ENCODE results near the gene DERA.
"Not testable (repeated sequence)": the region's sequence is repeated elsewhere in the genome, so short reads cannot be mapped to it uniquely, and the experiment has no call there.

Gene DERA

DNA sequence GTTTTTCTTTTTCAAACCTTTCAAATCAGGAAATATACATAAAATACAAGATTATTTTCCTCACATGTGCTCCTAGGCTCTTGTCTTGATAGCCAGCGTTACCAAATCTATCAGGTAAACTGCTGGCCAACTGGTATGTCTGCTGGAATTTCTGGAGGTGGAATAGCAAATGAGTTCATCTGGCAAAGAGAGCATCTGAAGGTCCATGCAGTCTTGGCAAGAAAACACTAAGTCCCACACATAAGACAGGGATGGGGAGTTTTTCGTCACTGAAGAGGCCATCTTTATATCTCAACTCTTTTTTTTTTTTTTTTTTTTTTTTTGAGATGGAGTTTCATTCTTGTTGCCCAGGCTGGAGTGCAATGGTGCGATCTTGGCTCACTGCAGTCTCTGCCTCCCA lies 60.1 kb downstream of the DERA start:
- no peak for FAIRE-seq

DNA sequence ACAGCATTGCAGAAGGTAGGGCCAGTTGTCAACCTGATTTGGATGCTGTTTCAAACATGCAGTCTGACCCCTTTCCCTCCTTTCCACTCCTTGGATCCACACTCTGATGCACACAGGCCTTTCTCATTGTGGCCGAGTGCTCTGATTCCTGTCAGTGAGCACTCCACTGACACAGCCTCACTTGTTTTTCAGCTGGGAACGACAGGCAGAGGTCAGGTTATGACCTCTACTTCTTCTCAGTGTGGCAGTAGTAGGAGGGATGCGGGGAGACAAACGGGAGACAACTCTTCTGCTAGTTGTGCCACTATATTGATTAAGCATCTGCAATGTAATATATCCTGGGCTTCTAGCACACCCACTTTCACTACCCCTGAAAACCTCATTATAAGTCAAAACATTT lies 61.8 kb downstream of the DERA start:
- FAIRE-seq = no peak

DNA sequence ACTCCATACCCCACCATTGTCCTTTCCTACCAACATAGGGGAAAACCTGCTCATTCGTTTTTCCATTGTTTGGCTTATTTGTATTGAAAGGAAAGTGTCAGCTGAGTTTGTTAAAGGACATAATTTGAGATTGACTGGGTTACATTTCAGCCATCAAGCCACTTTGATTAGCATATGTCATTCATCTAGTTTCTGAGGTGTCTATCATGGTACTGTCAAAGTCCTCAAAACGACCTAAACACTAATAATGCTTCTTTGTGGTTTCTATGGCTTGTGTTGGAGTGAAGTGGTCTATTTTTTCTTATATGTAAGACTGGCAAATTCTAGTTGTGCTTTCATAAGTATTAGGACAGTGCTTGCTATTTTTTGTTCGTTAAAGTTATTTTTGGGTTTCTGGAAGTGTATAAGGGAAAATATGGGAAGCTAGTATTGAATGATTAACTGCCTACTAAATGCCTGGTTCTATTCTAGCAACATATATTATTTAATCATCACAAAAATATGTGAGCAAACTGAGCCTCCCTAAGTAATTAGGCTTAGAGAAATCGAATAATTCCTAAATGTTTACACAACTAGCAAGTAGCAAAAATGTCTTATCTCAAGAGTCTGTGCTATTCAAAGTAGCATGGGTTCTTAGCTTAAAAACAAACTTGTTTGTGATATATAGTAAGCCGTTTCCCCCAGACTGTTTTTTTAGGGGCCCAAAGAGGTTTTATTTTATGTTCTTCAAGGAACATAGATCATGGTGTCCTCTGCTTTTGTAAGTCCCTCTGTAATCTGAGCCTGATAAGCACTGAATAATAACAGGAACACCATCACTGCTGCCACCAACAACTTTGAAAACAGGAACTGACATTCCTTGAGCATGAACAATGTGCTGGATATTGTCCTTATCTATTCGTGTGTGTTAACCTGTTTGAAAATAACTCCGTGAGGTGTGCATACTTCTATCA lies 67.1 kb downstream of the DERA start:
- no peak for FAIRE-seq

DNA sequence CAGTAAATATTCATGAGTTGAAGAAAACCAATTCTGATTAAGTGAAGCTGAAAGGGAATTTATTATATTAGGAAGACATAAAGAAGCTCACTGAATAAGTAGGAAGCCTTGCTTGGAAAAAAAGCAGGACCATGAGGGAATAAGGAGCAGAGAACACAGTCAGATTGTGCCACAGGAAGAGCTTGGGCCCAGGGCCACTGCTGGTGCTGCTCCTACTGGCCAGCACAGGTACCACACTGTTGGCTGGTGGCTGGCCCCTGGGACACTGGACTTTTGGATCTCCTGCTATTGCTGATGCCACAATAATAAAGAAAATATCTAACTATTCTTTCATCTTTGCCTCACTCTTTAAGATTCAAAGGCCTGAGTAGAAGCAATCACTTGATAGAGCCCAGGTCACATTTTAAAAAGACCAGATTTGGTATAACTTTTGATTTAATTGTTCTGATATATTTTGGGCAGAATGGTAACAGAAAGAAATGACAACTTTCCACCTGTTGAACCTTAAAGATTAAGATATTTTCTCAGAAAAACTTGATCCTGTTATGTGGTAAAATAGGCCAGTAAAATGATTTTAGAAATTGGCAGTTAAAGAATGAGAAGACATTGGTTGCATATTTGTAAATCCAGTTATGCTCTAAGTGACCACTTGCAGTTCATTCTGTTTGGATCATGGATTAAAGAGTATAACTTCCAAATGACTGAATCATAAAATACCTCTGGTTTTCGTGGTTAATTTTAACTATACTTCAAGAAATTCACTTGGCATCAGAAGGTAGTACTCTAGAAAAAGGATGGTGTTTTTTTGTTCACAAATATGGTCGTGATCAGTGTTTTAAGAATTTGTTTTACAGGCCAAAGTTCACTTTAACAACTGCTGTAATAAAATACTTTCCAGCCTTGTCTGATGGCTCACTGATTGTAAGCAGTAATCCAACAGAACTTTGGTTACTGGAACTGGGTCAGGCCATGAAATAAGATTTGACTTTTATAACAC lies 68.3 kb downstream of the DERA start:
- FAIRE-seq = no peak

DNA sequence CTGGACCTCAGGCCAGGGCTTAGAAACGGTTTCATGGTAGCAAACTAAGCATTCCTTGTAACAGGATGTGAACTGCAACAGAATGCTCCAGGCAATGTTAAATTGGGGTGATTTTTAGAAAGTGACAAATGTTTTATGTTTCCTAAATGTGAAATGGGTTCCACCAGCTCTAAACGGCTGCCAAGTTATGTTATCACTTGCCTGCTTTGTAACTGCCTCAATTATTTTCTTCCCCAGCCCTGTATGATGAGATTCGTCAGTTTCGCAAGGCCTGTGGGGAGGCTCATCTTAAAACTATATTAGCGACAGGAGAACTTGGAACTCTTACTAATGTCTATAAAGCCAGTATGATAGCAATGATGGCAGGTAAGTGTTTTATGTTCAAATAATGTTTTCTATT lies 70.9 kb downstream of the DERA start:
- FAIRE-seq = no peak

DNA sequence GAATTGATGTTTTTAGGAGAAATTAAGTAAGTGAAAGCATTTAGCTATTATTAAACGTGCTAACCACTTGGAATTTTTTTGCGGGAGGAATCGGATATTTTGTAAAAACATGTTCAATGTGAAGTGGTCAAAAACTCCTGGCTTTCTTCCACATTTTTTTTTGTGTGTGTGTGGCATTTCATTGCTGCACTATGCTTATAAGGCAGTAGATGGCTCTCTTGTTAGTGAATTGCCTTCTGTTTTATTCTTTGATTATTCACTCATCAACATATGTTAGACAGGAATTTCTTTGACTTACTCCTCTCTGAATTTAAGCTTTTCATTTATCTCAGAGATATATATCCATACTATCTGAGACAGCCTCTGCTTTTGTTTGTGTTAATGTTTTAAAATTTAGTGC lies 71.3 kb downstream of the DERA start:
- FAIRE-seq = no peak

DNA sequence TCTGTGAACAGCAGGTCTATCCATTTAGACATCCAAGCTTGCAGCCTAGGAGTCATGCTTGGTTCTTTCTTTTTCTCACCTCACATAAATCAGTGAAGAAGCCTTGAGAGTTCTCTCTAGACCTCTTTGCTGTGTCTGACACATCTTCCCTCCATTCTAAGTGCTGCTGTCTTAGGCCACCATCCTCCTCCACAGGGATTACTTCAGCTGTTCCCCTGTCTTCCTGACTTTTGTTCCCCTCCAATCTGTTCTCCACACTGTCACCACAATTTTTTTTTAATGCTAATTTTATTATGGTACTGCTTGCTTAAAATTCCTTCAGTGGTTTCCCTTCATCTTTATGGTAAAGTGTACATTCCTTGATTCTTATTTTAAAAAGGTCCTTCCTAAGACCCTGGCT lies 71.8 kb downstream of the DERA start:
- FAIRE-seq = no peak

DNA sequence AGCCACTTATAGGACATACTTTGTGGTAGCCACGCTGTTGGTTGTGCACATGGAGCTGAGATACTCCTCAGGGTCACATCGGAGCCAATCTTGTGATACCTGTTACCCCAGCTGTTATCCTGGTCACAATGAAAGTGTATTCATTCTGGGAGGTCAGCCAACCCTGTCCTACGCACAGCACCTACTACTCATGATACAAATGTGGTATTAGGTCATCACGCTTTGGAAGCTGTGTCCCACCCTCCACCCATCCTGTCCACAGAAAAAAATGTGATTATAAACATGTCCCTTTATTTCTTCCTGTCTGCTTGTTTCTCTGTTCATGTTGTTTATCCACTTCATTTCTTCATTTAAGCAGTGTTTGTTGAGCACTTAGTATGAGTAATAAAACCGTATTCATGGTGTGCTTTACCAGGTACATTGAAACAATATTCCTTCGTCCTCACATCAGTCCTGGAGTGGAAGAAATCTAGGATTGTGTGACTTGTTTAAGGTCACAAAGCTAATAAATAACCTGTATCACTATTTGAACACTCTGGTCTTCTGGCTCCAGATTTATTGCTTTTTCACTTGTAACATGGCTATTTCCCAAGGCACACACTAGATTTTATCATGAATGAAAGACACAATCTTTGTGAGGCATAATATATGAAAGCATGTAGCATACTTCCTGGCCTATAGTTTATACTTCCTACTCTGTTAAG lies 73.1 kb downstream of the DERA start:
- FAIRE-seq = no peak

DNA sequence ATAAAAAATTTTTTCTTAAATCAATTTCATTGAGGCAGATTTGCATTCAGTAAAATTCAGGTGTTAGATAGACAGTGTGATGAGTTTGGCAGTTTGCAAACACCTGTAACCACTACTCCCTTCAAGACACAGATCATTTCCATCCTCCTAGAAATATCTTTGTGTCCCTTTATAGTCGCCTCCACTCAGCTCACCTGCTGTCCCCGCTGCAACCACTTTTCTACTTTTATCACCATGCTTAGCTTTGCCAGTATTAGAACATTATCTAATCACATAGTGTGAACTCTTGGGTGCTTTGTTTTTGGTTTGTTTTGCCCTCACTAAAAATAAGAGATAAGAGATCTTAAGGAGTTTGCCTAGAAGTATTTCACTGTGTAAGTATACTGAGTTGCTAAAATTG lies 73.8 kb downstream of the DERA start:
- no peak for FAIRE-seq

DNA sequence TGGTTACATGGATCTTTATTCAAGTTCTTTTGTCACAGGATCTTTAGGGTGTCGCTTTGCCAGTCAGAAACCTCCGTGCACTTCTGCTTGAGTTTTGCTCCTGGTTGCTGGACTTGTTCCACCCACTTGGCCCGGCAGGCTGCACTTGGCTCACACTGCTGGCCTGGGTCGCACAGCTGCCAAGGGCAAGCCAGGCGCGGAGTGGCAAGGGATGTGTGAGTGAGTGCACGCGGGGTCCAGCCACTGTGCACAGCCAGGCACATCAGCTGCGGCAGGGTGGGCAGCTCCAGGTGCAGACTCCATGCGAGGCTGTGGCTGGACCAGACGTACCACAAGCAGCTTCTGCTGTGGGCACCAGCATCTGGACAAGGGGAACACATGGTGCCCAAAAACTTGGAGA lies 76.6 kb downstream of the DERA start:
- no peak for FAIRE-seq

DNA sequence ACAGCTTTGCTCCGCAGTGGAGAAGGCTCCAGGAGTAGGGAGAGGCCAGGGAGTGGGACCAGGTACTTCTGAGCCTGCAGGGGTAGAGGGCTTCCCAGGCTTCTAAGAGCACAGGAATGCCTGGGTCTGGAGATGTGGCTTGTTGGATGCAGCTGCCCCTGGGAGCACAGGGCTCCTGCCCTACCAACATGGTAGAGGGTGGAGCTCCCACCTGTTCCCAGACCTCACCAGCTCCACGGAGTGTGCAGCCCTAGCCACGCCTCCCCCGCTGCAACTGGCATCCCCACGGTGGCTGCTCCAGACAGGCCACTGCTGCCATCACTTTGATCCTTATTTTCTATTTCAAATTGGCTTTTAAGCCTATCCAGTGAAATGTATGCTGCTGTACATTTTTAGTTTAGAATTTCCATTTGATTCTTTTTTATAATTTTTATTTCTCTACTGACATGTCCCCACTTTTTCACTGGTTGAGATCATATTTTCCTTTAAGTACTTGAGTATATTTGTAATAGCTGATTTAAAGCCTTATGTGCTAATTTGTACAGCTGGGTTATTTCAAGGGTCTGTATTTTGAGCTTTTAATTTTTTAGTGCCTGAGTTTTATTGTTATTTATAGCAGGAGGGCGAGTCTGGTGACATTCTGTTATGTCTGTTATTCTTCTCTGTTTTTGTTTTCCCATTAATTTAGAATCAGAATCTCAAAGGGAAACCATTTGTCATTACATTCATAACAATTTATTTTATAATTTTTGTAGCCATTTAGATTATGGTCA lies 78.0 kb downstream of the DERA start:
- peak; percentile 96 for FAIRE-seq

DNA sequence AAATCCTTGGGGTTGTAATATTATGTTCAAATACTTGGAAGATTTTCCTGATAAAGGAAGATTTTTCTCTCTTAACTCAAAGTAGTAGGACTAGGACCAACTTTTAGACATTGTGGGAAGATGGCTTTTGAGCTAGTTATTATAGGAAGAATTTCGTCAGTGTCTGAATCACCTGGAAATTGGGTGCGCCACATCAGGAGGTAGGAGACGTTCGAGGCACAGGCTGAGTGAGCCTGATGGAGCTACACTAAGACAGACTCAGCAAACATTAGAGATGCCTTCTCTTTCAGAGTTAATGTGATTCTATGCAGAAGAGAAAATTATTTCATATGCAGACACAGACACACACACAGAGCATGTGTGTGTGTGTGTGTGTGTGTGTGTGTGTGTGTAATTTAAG lies 84.7 kb downstream of the DERA start:
- no peak for FAIRE-seq

DNA sequence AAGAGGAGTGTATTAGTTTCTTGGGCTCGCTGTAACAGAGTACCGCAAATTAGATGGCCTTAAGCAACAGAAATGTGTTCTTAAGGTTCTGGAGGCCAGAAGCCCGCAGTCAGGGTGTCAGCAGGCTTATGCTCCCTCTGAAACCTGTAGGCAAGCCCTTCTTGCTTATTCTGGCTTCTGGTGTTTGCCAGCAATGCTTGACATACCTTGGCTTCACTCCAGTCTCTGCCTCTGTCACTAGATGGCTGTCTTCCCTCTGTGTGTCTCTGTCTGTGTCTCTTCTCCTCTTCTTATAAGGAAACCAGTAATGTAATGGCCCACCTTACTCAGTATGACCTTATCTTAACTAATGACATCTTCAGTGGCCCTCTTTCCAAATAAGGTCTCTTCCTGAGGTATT lies 85.1 kb downstream of the DERA start:
- no peak for FAIRE-seq

DNA sequence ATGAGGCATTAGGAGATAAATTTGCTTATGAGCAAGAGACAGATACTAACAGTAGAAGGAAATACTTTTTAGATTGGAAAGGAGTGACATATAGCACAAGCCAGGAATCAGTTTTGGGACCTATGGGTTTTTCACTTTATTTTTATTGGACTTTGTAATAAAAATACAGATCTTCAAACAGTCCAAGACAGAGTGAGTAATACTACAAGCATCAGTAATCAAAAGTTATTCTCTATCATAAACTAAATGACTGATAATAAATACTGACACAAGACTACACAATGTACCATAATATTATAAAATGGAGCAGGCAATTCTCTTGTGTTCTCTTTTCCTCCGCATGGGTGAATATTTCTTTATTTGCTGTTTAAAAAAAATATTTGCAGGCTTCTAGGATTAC lies 85.8 kb downstream of the DERA start:
- FAIRE-seq = peak; percentile 50

DNA sequence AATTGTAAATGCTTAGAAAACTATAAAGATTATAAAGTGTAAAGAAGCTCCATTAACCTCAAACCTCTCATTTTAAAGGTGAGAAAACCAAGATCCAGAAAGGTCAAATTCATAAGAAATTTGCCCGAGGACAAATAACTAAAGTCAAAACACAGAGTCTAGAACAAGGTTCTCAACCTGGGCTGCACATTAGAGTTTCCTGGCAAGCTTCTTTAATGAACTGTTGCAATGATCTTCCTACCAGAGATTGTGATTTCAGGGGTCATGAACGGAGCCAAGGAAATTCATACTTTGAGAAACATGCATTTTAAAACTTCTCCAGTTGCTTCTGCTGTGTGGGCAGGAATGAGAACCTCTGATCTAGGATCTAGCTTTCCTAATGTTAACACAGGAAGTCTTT lies 86.8 kb downstream of the DERA start:
- no peak for FAIRE-seq

DNA sequence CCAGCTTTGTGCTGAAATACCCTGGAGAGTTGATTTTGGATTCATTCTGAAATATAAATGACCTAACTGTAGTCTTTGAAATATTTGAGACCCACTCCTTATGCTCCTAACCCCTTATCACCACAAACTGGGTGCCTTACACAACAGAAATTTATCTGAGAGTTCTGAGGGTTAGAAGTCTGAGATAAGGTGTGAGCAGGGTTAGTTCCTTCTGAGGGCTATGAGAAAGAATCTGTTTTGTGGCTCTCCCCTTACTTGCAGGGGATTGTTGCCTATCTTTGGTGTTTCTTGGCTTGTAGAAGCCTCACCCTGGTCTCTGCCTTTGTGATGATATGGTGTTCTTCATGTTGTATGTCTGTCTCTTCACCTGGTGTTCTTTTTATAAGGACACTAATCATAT lies 91.7 kb downstream of the DERA start:
- FAIRE-seq = no peak

DNA sequence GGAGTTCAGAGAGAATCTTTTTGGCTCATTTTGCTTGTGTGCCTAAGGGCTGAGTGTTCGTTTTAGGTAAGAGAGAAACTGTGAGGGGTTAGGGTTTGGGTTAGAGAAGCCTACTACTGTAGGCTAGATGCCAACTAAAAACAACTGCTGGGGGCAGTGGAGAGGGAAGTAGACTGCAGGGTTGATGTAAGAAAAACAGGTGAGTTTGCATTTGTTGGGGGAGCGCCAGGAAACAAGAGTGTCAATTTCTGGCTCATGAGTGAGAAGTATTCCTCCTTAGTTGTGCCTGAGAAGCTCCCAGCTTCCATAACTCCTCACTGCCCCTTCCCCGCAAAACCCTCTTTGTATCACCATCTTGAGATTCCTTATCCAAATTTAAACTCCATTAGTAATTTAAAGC lies 92.3 kb downstream of the DERA start:
- FAIRE-seq = no peak

DNA sequence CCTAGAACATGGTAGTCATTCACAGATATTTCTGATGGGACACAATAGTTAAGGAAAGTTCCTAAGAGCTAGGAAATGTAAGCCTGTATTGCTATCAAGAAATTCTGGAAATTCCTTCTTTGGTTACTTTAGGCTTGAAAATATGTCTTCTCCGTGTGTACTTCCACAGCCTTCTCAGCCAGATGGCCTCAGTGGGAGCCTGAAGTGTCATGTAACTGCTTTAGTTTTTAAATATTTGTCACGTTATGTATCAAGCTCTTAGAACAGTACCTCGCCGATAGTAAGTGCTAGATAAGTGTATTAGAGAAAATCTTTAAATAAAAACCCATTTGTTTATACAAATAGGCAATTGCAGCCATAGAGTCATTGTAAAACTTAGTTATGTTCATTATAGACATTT lies 95.6 kb downstream of the DERA start:
- no peak for FAIRE-seq

DNA sequence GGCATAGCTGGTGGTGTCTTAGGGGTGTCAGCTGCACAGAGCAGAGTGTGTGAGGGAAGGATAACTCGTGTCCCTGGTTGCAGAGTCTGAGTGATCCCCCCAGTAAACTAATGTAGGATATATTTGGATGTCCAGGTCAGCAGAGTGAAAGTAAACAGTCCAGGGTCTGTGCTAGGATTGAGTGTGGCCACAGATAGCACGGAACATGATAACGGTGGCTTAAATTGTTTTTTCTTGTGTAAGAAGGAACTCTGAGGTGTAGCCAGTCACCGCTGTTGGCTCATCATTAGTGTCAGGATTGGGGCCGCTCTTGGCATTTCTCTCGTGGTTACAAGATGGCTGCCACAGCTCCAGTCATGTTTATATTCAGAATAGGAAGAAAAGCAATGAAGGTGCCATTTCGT lies 97.3 kb downstream of the DERA start:
- no peak for FAIRE-seq

DNA sequence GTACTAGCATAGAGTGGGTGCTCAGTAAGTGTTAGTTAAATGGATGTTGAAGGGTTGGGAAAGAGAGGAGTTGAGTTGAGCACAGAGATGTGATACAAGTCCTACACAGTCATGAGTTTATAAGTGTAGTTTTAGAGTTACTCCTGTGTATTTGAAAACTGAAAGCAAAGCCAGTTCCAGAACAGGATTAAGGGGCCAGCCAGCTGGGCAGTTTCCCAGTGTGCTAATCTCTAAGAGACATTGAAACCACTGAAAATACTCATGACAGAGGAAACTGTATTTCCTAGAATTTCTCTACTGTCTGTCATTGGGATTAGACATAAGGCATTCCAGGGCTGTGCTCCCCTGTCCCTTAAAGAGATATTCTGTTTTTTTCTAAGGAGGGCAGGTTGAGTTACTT lies 101.0 kb downstream of the DERA start:
- FAIRE-seq = no peak

DNA sequence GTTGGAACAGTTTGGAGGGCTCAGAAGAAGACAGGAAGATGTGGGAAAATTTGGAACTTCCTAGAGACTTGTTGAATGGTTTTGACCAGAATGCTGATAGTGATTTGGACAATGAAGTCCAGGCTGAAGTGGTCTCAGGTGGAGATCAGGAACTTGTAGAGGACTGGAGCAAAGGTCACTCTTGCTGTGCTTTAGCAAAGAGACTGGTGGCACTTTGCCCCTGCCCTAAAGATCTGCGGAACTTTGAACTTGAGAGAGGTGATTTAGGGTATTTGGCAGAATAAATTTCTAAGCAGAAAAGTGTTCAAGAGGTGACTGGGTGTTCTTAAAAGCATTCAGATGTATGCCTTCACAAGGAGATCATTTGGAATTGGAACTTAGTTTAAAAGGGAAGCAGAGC lies 102.6 kb downstream of the DERA start:
- not testable (repeated sequence) for FAIRE-seq

DNA sequence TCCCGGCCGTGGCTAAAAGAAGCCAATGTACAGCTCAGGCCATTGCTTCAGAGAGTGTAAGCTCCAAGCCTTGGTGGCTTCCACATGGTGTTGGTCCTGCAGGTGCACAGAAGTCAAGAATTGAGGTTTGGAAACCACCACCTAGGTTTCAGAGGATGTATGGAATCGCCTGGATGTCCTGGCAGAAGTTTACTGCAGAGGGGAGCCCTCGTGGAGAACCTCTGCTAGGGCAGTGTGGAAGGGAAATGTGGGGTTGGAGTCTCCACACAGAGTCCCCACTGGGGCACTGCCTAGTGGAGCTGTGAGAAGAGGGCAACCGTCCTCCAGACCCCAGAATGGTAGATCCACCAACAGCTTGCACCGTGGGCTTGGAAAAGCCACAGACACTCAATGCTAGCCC lies 103.3 kb downstream of the DERA start:
- FAIRE-seq = not testable (repeated sequence)

Measured in endometrium (tissue), 2 donors.